HCT116 (cell line): ENCODE data around the gene MYO16. TPM values are rescaled to one million over a fixed set of nuclear protein-coding genes. Genes with fewer than 3 reads are reported as not detected.

Experiments
- ATAC-seq: fragments of 200-7000 bp; cut with Tn5 transposase; 2 replicates; pipeline ENCODE4 v1.9.1; 2020; ENCODE audit warnings: mild to moderate bottlenecking, moderate library complexity
- BruUV-seq: library from RNA; stranded (reverse); fragments of 400-500 nt; replicated peaks from 2 replicates; lab custom pipeline; 2021; lab: Mats Ljungman, UMichigan
- CTCF ChIA-PET: fragments of 300-600 bp; sonication (Branson Sonifier 250); formaldehyde crosslinking; loops from one replicate; lab custom pipeline; 2021; ENCODE audit warnings: antibody characterized with exemption; lab: Charles Lee
- POLR2A ChIA-PET: fragments of 300-600, 350-600 bp; sonication (Branson Sonifier 250); formaldehyde crosslinking; loops from one replicate; lab custom pipeline; 2021; ENCODE audit warnings: antibody characterized with exemption; lab: Charles Lee
- RAD21 ChIA-PET, 2 experiments: fragments of 300-600 bp; sonication (Branson Sonifier 250); formaldehyde crosslinking; loops; one replicate each; lab custom pipeline; 2023; ENCODE audit warnings: low total read pairs in 2 of 2; ENCODE audit not compliant: uncharacterized antibody in 2 of 2, unreplicated experiment in 2 of 2, low non-redundant PET in 1 of 2; lab: Charles Lee
- DNase-seq: peaks from one replicate; pipeline ENCODE4 v3.0.0-alpha.2; 2010; ENCODE audit warnings: low read depth, low spot score
- H2AFZ ChIP-seq: fragments of 200-600 bp; shearing (Covaris generic), sonication (generic); 2 replicates; pipeline ENCODE4 v1.6.1; 2017; ENCODE audit warnings: low read depth, mixed run types, mixed read lengths, antibody characterized with exemption, low read length; ENCODE audit not compliant: poor library complexity, severe bottlenecking
- H3K27ac ChIP-seq: 2 replicates; pipeline ENCODE4 v1.5.1; 2012; ENCODE audit warnings: low read depth, low read length
- H3K27me3 ChIP-seq: fragments of 200-600 bp; sonication (generic); 2 replicates; pipeline ENCODE4 v1.6.1; 2016; ENCODE audit warnings: mixed run types, low read length, mixed read lengths; ENCODE audit not compliant: insufficient read depth
- H3K36me3 ChIP-seq, 2 experiments: fragments of 200-500 bp in 1 of 2; fragments of 200-600 bp in 1 of 2; sonication (Bioruptor generic) in 1 of 2; sonication (generic) in 1 of 2; 2 replicates each; pipeline versions ENCODE4 v1.5.1 to v1.6.1; 2014 to 2016; ENCODE audit warnings: low read length in 2 of 2, inconsistent platforms in 1 of 2, mixed read lengths in 1 of 2, mixed run types in 1 of 2; ENCODE audit not compliant: insufficient read depth in 2 of 2, control insufficient read depth in 1 of 2
- H3K4me1 ChIP-seq, 2 experiments: fragments of 200-600 bp in 1 of 2; sonication (generic) in 1 of 2; 2 replicates each; pipeline versions ENCODE4 v1.5.1 to v1.6.1; 2012 to 2017; ENCODE audit warnings: low read length in 2 of 2, inconsistent platforms in 1 of 2, mild to moderate bottlenecking in 1 of 2, mixed read lengths in 1 of 2, mixed run types in 1 of 2, moderate library complexity in 1 of 2; ENCODE audit not compliant: insufficient read depth in 2 of 2, control insufficient read depth in 1 of 2
- H3K4me2 ChIP-seq: fragments of 200-600 bp; sonication (generic); 2 replicates; pipeline ENCODE4 v1.6.1; 2017; ENCODE audit warnings: mixed run types, low read length, mixed read lengths
- H3K4me3 ChIP-seq, 2 experiments: fragments of 200-600 bp in 1 of 2; sonication (generic) in 1 of 2; replicated peaks in 1 of 2; 2 replicates each; pipeline ENCODE4 v1.5.1; 2011 to 2016; ENCODE audit warnings: low read length in 2 of 2, control low read depth in 1 of 2, low read depth in 1 of 2, mild to moderate bottlenecking in 1 of 2, mixed read lengths in 1 of 2, mixed run types in 1 of 2
- H3K79me2 ChIP-seq: fragments of 200-600 bp; sonication (generic); 2 replicates; pipeline ENCODE4 v1.6.1; 2017; ENCODE audit warnings: mild to moderate bottlenecking, mixed run types, low read length, moderate library complexity, mixed read lengths; ENCODE audit not compliant: insufficient read depth
- H3K9ac ChIP-seq: fragments of 200-600 bp; sonication (generic); 2 replicates; pipeline ENCODE4 v1.6.1; 2016; ENCODE audit warnings: low read length, mixed read lengths
- H3K9me2 ChIP-seq: fragments of 200-600 bp; sonication (generic), shearing (Covaris generic); 2 replicates; pipeline ENCODE4 v1.6.1; 2017; ENCODE audit warnings: mixed run types, mild to moderate bottlenecking, moderate library complexity; ENCODE audit not compliant: insufficient read depth
- H3K9me3 ChIP-seq, 2 experiments: fragments of 200-500 bp in 1 of 2; fragments of 200-600 bp in 1 of 2; sonication (Bioruptor generic) in 1 of 2; sonication (generic) in 1 of 2; 2 replicates each; pipeline ENCODE4 v1.6.1; 2014 to 2017; ENCODE audit warnings: low read length in 2 of 2, mixed read lengths in 2 of 2, inconsistent platforms in 1 of 2, low read depth in 1 of 2, mild to moderate bottlenecking in 1 of 2, mixed run types in 1 of 2, moderate library complexity in 1 of 2; ENCODE audit not compliant: control insufficient read depth in 1 of 2, insufficient read depth in 1 of 2
- H4K20me1 ChIP-seq: fragments of 200-600 bp; sonication (generic), shearing (Covaris generic); 2 replicates; pipeline ENCODE4 v1.6.1; 2017; ENCODE audit warnings: mixed run types, mild to moderate bottlenecking, moderate library complexity; ENCODE audit not compliant: insufficient read depth
- MAX ChIP-seq: IDR thresholded peaks from 2 replicates; pipeline ENCODE4 v1.6.1; 2012
- REST ChIP-seq: IDR thresholded peaks from 2 replicates; pipeline ENCODE4 v1.6.1; 2012; ENCODE audit warnings: low read depth
- SIN3A ChIP-seq: IDR thresholded peaks from 2 replicates; pipeline ENCODE4 v1.6.1; 2012; ENCODE audit warnings: low read depth
- ZBTB33 ChIP-seq: IDR thresholded peaks from 2 replicates; pipeline ENCODE4 v1.6.1; 2011; ENCODE audit warnings: mild to moderate bottlenecking, low read length, moderate library complexity; ENCODE audit not compliant: insufficient replicate concordance; ENCODE audit errors: extremely low read depth
- intact Hi-C: fragments of 100-400 bp; cut with micrococcal nuclease; formaldehyde crosslinking; loops from 2 replicates; pipeline ENCODE4 v1.10.0; 2022
- total RNA-seq: library from RNA; stranded (reverse); gene quantifications from one replicate; pipeline ENCODE4 v1.2.1, GENCODE V29; 2021; ENCODE audit not compliant: unreplicated experiment

MYO16 gene
- total RNA-seq, 1 experiment from 2014 or later: 0.07 TPM

GRCh38 chr13:108624979-108625378 is 4.4 kb upstream of the MYO16 start:
- no peaks in the 10 kb centered on the region for H3K4me1 ChIP-seq
- no peaks in the 10 kb centered on the region for H4K20me1 ChIP-seq
- no peak overlapping the region for H3K4me2 ChIP-seq
- H3K9ac ChIP-seq: no peak overlapping the region
- H3K9me3 ChIP-seq: no peaks in the 10 kb centered on the region
- CTCF ChIA-PET: no interaction called here
- H3K27me3 ChIP-seq: peaks cover 14% of the 10 kb centered on the region
- H2AFZ ChIP-seq: no peak overlapping the region
- DNase-seq (no peak), ATAC-seq (no peak)
- RAD21 ChIA-PET: no interaction called here
- H3K4me3 ChIP-seq: no peak overlapping the region
- intact Hi-C loops: no loop called here
- POLR2A ChIA-PET: no interaction called here
- no peak overlapping the region for H3K27ac ChIP-seq
- H3K79me2 ChIP-seq: no peaks in the 10 kb centered on the region
- H3K36me3 ChIP-seq: no peaks in the 10 kb centered on the region
- no peak for TF ChIP-seq MAX
- TF ChIP-seq SIN3A: no peak
- TF ChIP-seq ZBTB33: no peak
- TF ChIP-seq REST: no peak
- no TSS peak for BruUV-seq
- no peaks in the 10 kb centered on the region for H3K9me2 ChIP-seq
